ENCODE measurements around the gene ZC3H10.

Gene ZC3H10

DNA sequence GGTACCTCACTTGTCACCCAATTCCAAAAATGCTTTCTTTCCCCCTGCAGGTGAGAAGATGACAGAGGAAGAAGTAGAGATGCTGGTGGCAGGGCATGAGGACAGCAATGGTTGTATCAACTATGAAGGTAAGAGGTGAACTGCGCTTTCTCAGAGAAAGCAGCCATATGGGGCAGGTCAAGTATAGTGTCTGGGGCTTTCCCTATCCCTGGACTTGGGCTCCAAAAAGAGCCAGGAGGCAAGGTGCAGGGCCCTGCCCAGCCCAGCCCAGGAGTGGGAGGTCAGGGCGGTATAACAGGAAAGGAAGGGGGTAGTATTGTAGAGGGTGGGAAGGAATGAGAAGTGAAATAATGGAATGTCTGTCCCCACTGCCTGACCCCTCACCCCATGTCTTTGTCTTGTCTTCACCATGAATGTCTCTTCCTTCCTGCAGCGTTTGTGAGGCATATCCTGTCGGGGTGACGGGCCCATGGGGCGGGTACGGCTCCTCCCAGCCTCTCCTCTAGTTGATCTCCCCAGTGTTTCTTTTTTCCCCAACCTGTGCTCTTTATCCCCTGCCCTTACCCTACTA lies 42.2 kb downstream of the ZC3H10 start:
- ChIA-PET CTCF (no interaction called here), POLR2A (interaction anchor here (1.2 to 2.4 kb wide), 3 partner anchors 33 to 42 kb away, joined by 3 to 23 read pairs (median 9); partner anchors contain the start of genes ESYT1 and ZC3H10)
- no peak for DNase-seq (ENCODE audit: extremely low spot score)
- no peak for TF ChIP-seq FOXK2 (IDR thresholded peaks at IDR 0.05)
- TF ChIP-seq BHLHE40 (IDR thresholded peaks at IDR 0.05; ENCODE audit: borderline replicate concordance) = no peak
- no peak for TF ChIP-seq HDGF (IDR thresholded peaks at IDR 0.05; ENCODE audit: borderline replicate concordance)
- TF ChIP-seq PKNOX1 (IDR thresholded peaks at IDR 0.05) = no peak
- TF ChIP-seq TARDBP (IDR thresholded peaks at IDR 0.05) = no peak
- TF ChIP-seq ZNF384 (IDR thresholded peaks at IDR 0.05) = no peak
- TF ChIP-seq FOXM1 (IDR thresholded peaks at IDR 0.05; ENCODE audit: borderline replicate concordance) = no peak
- no peak for TF ChIP-seq ELF4 (IDR thresholded peaks at IDR 0.05)
- no peak for TF ChIP-seq FOXA1 (IDR thresholded peaks at IDR 0.05)
- no peak for TF ChIP-seq ARNT (IDR thresholded peaks at IDR 0.05)
- TF ChIP-seq LEF1 (IDR thresholded peaks at IDR 0.05; ENCODE audit: borderline replicate concordance) = no peak
- no peak for TF ChIP-seq SUZ12 (IDR thresholded peaks at IDR 0.05)
- no peak for TF ChIP-seq NFRKB (IDR thresholded peaks at IDR 0.05)
- no peak for TF ChIP-seq SP1 (IDR thresholded peaks at IDR 0.05)
- TF ChIP-seq CTBP1 (IDR thresholded peaks at IDR 0.05; ENCODE audit: borderline replicate concordance) = no peak
- TF ChIP-seq L3MBTL2 (conservative IDR thresholded peaks at IDR 0.05) = no peak

DNA sequence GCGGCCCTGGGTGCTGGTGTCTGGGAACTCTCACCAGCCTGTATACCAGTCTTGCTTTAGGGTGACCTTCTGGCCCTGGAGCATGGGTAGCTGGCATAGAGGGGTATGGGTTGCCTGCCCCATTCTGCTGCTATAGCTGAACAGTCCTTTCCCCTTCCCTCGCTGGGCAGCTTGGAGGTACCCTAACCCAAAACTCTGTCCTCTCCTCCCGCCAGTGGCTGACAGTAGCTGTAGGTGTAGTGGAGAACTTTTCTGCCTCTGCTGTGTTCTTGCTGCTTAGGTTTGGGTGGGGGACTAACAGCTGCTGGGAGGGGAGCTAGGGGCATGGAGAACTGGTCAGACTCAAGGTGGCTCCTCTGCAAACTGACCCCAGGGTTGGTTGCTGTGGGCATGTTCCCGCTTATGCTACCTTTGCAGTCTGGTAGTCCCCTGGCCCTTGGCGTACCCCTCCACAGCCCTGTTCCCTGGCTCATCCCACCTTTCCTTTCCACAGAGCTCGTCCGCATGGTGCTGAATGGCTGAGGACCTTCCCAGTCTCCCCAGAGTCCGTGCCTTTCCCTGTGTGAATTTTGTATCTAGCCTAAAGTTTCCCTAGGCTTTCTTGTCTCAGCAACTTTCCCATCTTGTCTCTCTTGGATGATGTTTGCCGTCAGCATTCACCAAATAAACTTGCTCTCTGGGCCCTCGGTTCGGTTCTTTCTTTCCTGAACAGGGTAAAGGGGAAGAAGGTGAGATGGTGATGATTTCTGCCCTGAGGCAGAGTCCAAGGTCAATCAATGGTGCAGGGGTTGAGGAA lies 43.0 kb downstream of the ZC3H10 start:
- ChIA-PET POLR2A (interaction anchor here (1.2 to 1.8 kb wide), 4 partner anchors 9 to 43 kb away, joined by 3 to 9 read pairs (median 4); partner anchors contain the start of genes ESYT1, SMARCC2 and ZC3H10), CTCF (interaction anchor here (0.6 kb wide), 1 partner anchor 43 kb away, joined by 6 read pairs; the partner anchor contains the start of gene ZC3H10)
- no peak for TF ChIP-seq PKNOX1 (IDR thresholded peaks at IDR 0.05)
- no peak for TF ChIP-seq TARDBP (IDR thresholded peaks at IDR 0.05)
- TF ChIP-seq SUZ12 (IDR thresholded peaks at IDR 0.05) = no peak
- no peak for TF ChIP-seq ARNT (IDR thresholded peaks at IDR 0.05)
- no peak for TF ChIP-seq CTBP1 (IDR thresholded peaks at IDR 0.05; ENCODE audit: borderline replicate concordance)
- TF ChIP-seq FOXM1 (IDR thresholded peaks at IDR 0.05; ENCODE audit: borderline replicate concordance) = no peak
- no peak for TF ChIP-seq NFRKB (IDR thresholded peaks at IDR 0.05)
- no peak for TF ChIP-seq HDGF (IDR thresholded peaks at IDR 0.05; ENCODE audit: borderline replicate concordance)
- DNase-seq (ENCODE audit: extremely low spot score) = no peak

- TF ChIP-seq HDGF (IDR thresholded peaks at IDR 0.05; ENCODE audit: borderline replicate concordance) = no peak
- peak; percentile 4; the same call in 1 of the 2 replicates for TF ChIP-seq PKNOX1 (IDR thresholded peaks at IDR 0.05)
- ChIA-PET CTCF (interaction anchor here (0.6 kb wide), 1 partner anchor 44 kb away, joined by 6 read pairs; the partner anchor contains the start of gene ZC3H10), POLR2A (interaction anchor here (0.9 to 1.8 kb wide), 5 partner anchors 8 to 34 kb away, joined by 3 to 9 read pairs (median 5); partner anchors contain the start of genes ESYT1 and SMARCC2)
- no peak for DNase-seq (ENCODE audit: extremely low spot score)
Measured at GRCh38 chr12:56161690-56162351, 43.8 kb downstream of the ZC3H10 start.

DNA sequence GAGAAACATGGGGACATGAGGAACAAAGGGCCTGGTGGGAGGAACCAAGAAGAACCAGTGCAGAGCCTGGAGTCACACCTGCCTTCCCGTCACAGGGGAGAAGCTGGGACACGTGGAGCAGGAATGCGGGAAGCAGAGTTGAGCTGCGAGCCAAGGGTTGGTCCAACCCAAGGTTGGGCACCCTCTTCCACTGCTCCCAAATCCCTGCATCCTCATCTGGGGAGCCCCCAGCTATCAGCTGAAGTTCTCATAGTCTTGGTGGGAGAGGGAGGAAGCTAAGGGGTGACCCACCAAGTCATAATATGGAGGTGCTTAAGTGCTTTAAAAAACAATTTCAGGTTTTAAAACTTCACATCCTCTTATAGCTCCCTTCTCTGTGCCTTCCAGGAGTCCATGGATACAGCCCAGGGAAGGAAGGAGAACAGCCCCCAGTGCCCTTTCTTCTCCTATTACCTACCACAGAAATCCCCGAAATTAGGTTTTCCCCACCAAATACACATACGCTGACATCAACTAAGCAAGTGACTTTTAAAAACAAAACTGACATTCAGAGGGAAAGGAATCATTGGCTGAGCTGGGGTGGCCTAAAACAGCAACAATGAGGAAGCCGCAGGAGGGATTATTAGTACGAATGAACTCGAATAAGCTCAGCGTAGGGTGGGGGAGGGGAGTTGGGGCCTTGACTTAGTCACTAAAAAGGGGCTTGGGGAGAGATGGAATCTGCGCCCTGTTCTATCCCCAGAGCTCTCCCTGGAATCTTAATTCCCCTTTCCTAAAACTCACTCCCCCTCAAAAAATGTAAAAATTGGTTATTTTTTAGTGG lies 44.6 kb downstream of the ZC3H10 start:
- ChIA-PET CTCF (no interaction called here), POLR2A (interaction anchor here (0.6 to 1.4 kb wide), 5 partner anchors 8 to 72 kb away, joined by 3 to 5 read pairs (median 3); partner anchors contain the start of genes ESYT1 and SMARCC2)
- no peak for TF ChIP-seq ELF4 (IDR thresholded peaks at IDR 0.05)
- TF ChIP-seq LEF1 (IDR thresholded peaks at IDR 0.05; ENCODE audit: borderline replicate concordance) = no peak
- no peak for TF ChIP-seq CTBP1 (IDR thresholded peaks at IDR 0.05; ENCODE audit: borderline replicate concordance)
- no peak for TF ChIP-seq PKNOX1 (IDR thresholded peaks at IDR 0.05)
- TF ChIP-seq BHLHE40 (IDR thresholded peaks at IDR 0.05; ENCODE audit: borderline replicate concordance) = no peak
- TF ChIP-seq ZNF384 (IDR thresholded peaks at IDR 0.05) = no peak
- TF ChIP-seq SUZ12 (IDR thresholded peaks at IDR 0.05) = no peak
- no peak for TF ChIP-seq TARDBP (IDR thresholded peaks at IDR 0.05)
- TF ChIP-seq FOXK2 (IDR thresholded peaks at IDR 0.05) = no peak
- TF ChIP-seq FOXA1 (IDR thresholded peaks at IDR 0.05) = no peak
- no peak for TF ChIP-seq ARNT (IDR thresholded peaks at IDR 0.05)
- TF ChIP-seq L3MBTL2 (conservative IDR thresholded peaks at IDR 0.05) = no peak
- TF ChIP-seq FOXM1 (IDR thresholded peaks at IDR 0.05; ENCODE audit: borderline replicate concordance) = no peak
- no peak for TF ChIP-seq SP1 (IDR thresholded peaks at IDR 0.05)
- TF ChIP-seq NFRKB (IDR thresholded peaks at IDR 0.05) = no peak
- TF ChIP-seq HDGF (IDR thresholded peaks at IDR 0.05; ENCODE audit: borderline replicate concordance) = no peak
- no peak for DNase-seq (ENCODE audit: extremely low spot score)

All from HEK293T (cell line).